ENCODE results near the gene TRPM1. TPM values are rescaled to one million over a fixed set of nuclear protein-coding genes. Genes with fewer than 3 reads are reported as not detected.

The TRPM1 gene
- total and polyA plus RNA-seq, 9 of the 15 experiments (the other 6 are each of a cell fraction or from before 2014, with no cell fraction given): 0.01 to 0.06 (median 0.03) TPM; not detected in 5

GRCh38 chr15:31021067-31021665, 80.4 kb downstream of the TRPM1 start (continued):
- TF ChIP-seq HDAC1 (IDR thresholded peaks at IDR 0.05): no peak
- TF ChIP-seq ZNF217 (CRISPR knock-in tag; IDR thresholded peaks at IDR 0.05): no peak
- TF ChIP-seq ZNF696 (CRISPR knock-in tag; conservative IDR thresholded peaks at IDR 0.05): no peak
- no peak for TF ChIP-seq SMARCA4 (IDR thresholded peaks at IDR 0.05)
- TF ChIP-seq RBFOX2 (IDR thresholded peaks at IDR 0.05; ENCODE audit: low read depth, low read length): no peak
- no peak for TF ChIP-seq RUNX1 (IDR thresholded peaks at IDR 0.05; ENCODE audit: low read depth)
- no peak for TF ChIP-seq E2F5 (CRISPR knock-in tag; IDR thresholded peaks at IDR 0.05)
- TF ChIP-seq LARP7 (IDR thresholded peaks at IDR 0.05): no peak
- no peak for TF ChIP-seq STAG1 (CRISPR knock-in tag; IDR thresholded peaks at IDR 0.05; ENCODE audit: borderline replicate concordance)
- no peak for TF ChIP-seq HNRNPK (IDR thresholded peaks at IDR 0.05; ENCODE audit: low read depth, low read length, poor library complexity, severe bottlenecking)
- TF ChIP-seq TARDBP (IDR thresholded peaks at IDR 0.05): no peak

GRCh38 chr15:31020542-31020941, 81.0 kb downstream of the TRPM1 start:
- DNase-seq (ENCODE audit: extremely low read depth in 1 of 4, low spot score in 3 of 4) (no peak), ATAC-seq (no peak), FAIRE-seq (no peak)
- BruUV-seq (replicated peaks): no TSS peak
- ChIA-PET POLR2A (no interaction called here), CTCF (ENCODE audit: low intra/inter-chr PET ratio) (no interaction called here)
- no peaks in the 10 kb centered on the region for H3K9me1 ChIP-seq (ENCODE audit: control insufficient read depth, insufficient read depth, low read length)
- H3K4me1 ChIP-seq (replicated peaks in 1 of 2; ENCODE audit: control insufficient read depth in 2 of 2, insufficient read depth in 2 of 2, low read length in 2 of 2): no peaks in the 10 kb centered on the region
- H3K9ac ChIP-seq (ENCODE audit: insufficient read depth in 1 of 2, low read depth in 2 of 2, low read length in 2 of 2): no peak overlapping the region
- H3K4me2 ChIP-seq (ENCODE audit: insufficient read depth, low read length): no peak overlapping the region
- intact Hi-C loops (cut with micrococcal nuclease): no loop called here
- WGBS (ENCODE audit: insufficient coverage, low coverage, missing lambda C conversion rate): 20% methylated on average over 5 of the region's 5 CpGs
- H3K27ac ChIP-seq (ENCODE audit: extremely low read depth, low read depth, low read length): no peak overlapping the region
- peaks cover 5 to 12% of the 10 kb centered on the region in 2 experiments; a peak in 2 of 5 replicates for H3K27me3 ChIP-seq (ENCODE audit: control insufficient read depth in 2 of 2, insufficient read depth in 2 of 2, low read length in 2 of 2)
- no peaks in the 10 kb centered on the region for H4K20me1 ChIP-seq (replicated peaks; ENCODE audit: control insufficient read depth, insufficient read depth, low read length)
- no peaks in the 10 kb centered on the region for H3K9me3 ChIP-seq (replicated peaks; ENCODE audit: control insufficient read depth, insufficient read depth, low read depth, low read length)
- no peak overlapping the region for H2AFZ ChIP-seq (ENCODE audit: low read depth, low read length)
- H3K4me3 ChIP-seq: no peak overlapping the region
- in situ Hi-C loops (cut with MboI): no loop called here
- no peaks in the 10 kb centered on the region for H3K36me3 ChIP-seq (ENCODE audit: control insufficient read depth, insufficient read depth, low read length)
- H3K79me2 ChIP-seq (ENCODE audit: control insufficient read depth, insufficient read depth, low read length): no peaks in the 10 kb centered on the region
- TF ChIP-seq WHSC1 (IDR thresholded peaks at IDR 0.05; ENCODE audit: low read length) (no peak), KLF10 (CRISPR knock-in tag; IDR thresholded peaks at IDR 0.05) (no peak), ZNF212 (CRISPR knock-in tag; IDR thresholded peaks at IDR 0.05) (no peak), SMAD2 (IDR thresholded peaks at IDR 0.05; ENCODE audit: low read depth, low read length) (no peak), SNAPC5 (CRISPR knock-in tag; IDR thresholded peaks at IDR 0.05) (no peak), SP2 (IDR thresholded peaks at IDR 0.05; ENCODE audit: extremely low read depth, low read depth, low read length, poor library complexity, severe bottlenecking) (no peak), FOXO4 (CRISPR knock-in tag; IDR thresholded peaks at IDR 0.05) (no peak), TFE3 (CRISPR knock-in tag; IDR thresholded peaks at IDR 0.05) (no peak), FOS (IDR thresholded peaks at IDR 0.05; ENCODE audit: extremely low read depth, insufficient read length) (no peak), ZNF444 (CRISPR knock-in tag; IDR thresholded peaks at IDR 0.05) (no peak)
